PC-9 (cell line): ENCODE data around the gene TOX2. TPM values are rescaled to one million over a fixed set of nuclear protein-coding genes. Genes with fewer than 3 reads are reported as not detected.

Source experiments
- BruUV-seq: library from RNA; stranded (reverse); fragments of 400-500 nt; replicated peaks from 2 replicates; lab custom pipeline; 2021; lab: Mats Ljungman, UMichigan
- CTCF ChIA-PET: fragments of 300-600 bp; sonication (Branson Sonifier 250); formaldehyde crosslinking; loops from one replicate; lab custom pipeline; 2022; ENCODE audit warnings: antibody characterized with exemption; lab: Charles Lee
- POLR2A ChIA-PET: fragments of 300-600 bp; sonication (Branson Sonifier 250); formaldehyde crosslinking; loops from one replicate; lab custom pipeline; 2022; ENCODE audit warnings: antibody characterized with exemption; ENCODE audit not compliant: unreplicated experiment; lab: Charles Lee
- DNase-seq, 2 experiments: peaks; one replicate each; pipeline versions ENCODE4 v3.0.0 to v3.0.0-alpha.2; 2015 to 2022; ENCODE audit warnings: mixed read lengths in 1 of 2
- H2AFZ ChIP-seq: fragments of 200-600 bp; sonication (generic); 2 replicates; pipeline ENCODE4 v1.8.1; 2017; ENCODE audit warnings: antibody characterized with exemption
- H3F3A ChIP-seq: fragments of 200-600 bp; sonication (generic); 2 replicates; pipeline ENCODE4 v1.8.1; 2017; ENCODE audit warnings: antibody characterized with exemption, mild to moderate bottlenecking, low read depth; ENCODE audit not compliant: insufficient read depth
- H3K27ac ChIP-seq: fragments of 200-600 bp; sonication (generic); 2 replicates; pipeline ENCODE4 v1.6.1; 2016; ENCODE audit warnings: mixed run types
- H3K27me3 ChIP-seq: fragments of 200-600 bp; sonication (generic); 2 replicates; pipeline ENCODE4 v1.6.1; 2016; ENCODE audit warnings: low read depth, mixed run types; ENCODE audit not compliant: insufficient read depth
- H3K36me3 ChIP-seq: fragments of 200-600 bp; sonication (generic); 2 replicates; pipeline ENCODE4 v1.6.1; 2016; ENCODE audit warnings: low read depth, mixed run types
- H3K4me1 ChIP-seq: fragments of 200-600 bp; sonication (generic); replicated peaks from 2 replicates; pipeline ENCODE4 v1.6.1; 2016; ENCODE audit warnings: mixed run types; ENCODE audit not compliant: insufficient read depth
- H3K4me2 ChIP-seq: fragments of 200-600 bp; sonication (generic); 2 replicates; pipeline ENCODE4 v1.6.1; 2017; ENCODE audit warnings: mixed run types
- H3K4me3 ChIP-seq: fragments of 200-600 bp; sonication (generic); 2 replicates; pipeline ENCODE4 v1.6.1; 2016; ENCODE audit warnings: mixed run types
- H3K79me2 ChIP-seq: fragments of 200-600 bp; sonication (generic); 2 replicates; pipeline ENCODE4 v1.6.1; 2017; ENCODE audit warnings: low read depth, mixed run types
- H3K9me2 ChIP-seq: fragments of 200-600 bp; sonication (generic); 2 replicates; pipeline ENCODE4 v1.8.1; 2017; ENCODE audit warnings: mild to moderate bottlenecking; ENCODE audit not compliant: insufficient read depth
- H3K9me3 ChIP-seq: fragments of 200-600 bp; sonication (generic); 2 replicates; pipeline ENCODE4 v1.8.1; 2016; ENCODE audit warnings: low read depth; ENCODE audit not compliant: insufficient read depth
- H4K20me1 ChIP-seq: fragments of 200-600 bp; sonication (generic); 2 replicates; pipeline ENCODE4 v1.8.1; 2017; ENCODE audit not compliant: insufficient read depth
- CTCF ChIP-seq: fragments of 200-600 bp; sonication (generic); conservative IDR thresholded peaks from 2 replicates; pipeline ENCODE4 v1.6.1; 2017; ENCODE audit warnings: mixed run types, antibody characterized with exemption, mild to moderate bottlenecking, moderate library complexity
- EZH2 ChIP-seq: fragments of 200-600 bp; sonication (generic); IDR thresholded peaks from 2 replicates; pipeline ENCODE4 v1.8.0; 2017; ENCODE audit warnings: antibody characterized with exemption, low read depth
- intact Hi-C: fragments of 100-400 bp; cut with micrococcal nuclease; formaldehyde crosslinking; loops from one replicate; pipeline ENCODE4 v1.10.0; 2022; ENCODE audit not compliant: unreplicated experiment
- total RNA-seq: library from RNA; stranded (reverse); gene quantifications from 2 replicates; pipeline ENCODE4 v1.2.3, GENCODE V29; 2021

The TOX2 gene
- total RNA-seq, 1 experiment from 2014 or later: 30.1 TPM

- Histone ChIP-seq H3K4me3 (no peak overlapping the region), H3K27me3 (no peaks in the 10 kb centered on the region), H3K9me3 (no peaks in the 10 kb centered on the region), H3K4me1 (peaks cover 17% of the 10 kb centered on the region), H3K4me2 (no peak overlapping the region), H3K36me3 (no peaks in the 10 kb centered on the region), H2AFZ (no peak overlapping the region), H3F3A (peaks cover 17% of the 10 kb centered on the region; the same call in 1 of the 2 replicates), H3K9me2 (no peaks in the 10 kb centered on the region), H3K79me2 (no peaks in the 10 kb centered on the region), H3K27ac (no peak overlapping the region), H4K20me1 (no peaks in the 10 kb centered on the region)
- CTCF ChIA-PET: interaction anchor here (0.7 kb wide), 1 partner anchor 75 kb away, joined by 3 read pairs; no protein-coding TSS in a partner anchor
- TF ChIP-seq EZH2 (no peak), CTCF (no peak)
- DNase-seq: no peak
- BruUV-seq: no TSS peak
- intact Hi-C loops: loop anchor here (5.0 kb wide), 1 partner anchor 142 kb away; no protein-coding TSS in a partner anchor
- POLR2A ChIA-PET: interaction anchor here (0.5 kb wide), 1 partner anchor 99 kb away, joined by 9 read pairs; no protein-coding TSS in a partner anchor
Measured at GRCh38 chr20:44084439-44084838, 169.8 kb downstream of the TOX2 start.

GRCh38 chr20:44084891-44085290, 170.2 kb downstream of the TOX2 start:
- Histone ChIP-seq H3K36me3 (no peaks in the 10 kb centered on the region), H3K79me2 (no peaks in the 10 kb centered on the region), H4K20me1 (no peaks in the 10 kb centered on the region), H3K9me2 (no peaks in the 10 kb centered on the region), H3K4me1 (peaks cover 17% of the 10 kb centered on the region), H3K27me3 (no peaks in the 10 kb centered on the region), H2AFZ (no peak overlapping the region), H3K27ac (no peak overlapping the region), H3K9me3 (no peaks in the 10 kb centered on the region), H3F3A (peaks cover 17% of the 10 kb centered on the region; the same call in 1 of the 2 replicates), H3K4me2 (no peak overlapping the region), H3K4me3 (no peak overlapping the region)
- intact Hi-C loops: loop anchor here (5.0 kb wide), 1 partner anchor 143 kb away; no protein-coding TSS in a partner anchor
- no peak for DNase-seq
- ChIA-PET CTCF (no interaction called here), POLR2A (no interaction called here)
- no TSS peak for BruUV-seq
- TF ChIP-seq EZH2 (no peak), CTCF (no peak)

GRCh38 chr20:44085616-44086434, 171.2 kb downstream of the TOX2 start:
- Histone ChIP-seq H3K36me3 (no peaks in the 10 kb centered on the region), H3K79me2 (no peaks in the 10 kb centered on the region), H2AFZ (no peak overlapping the region), H3K27me3 (no peaks in the 10 kb centered on the region), H3K4me2 (no peak overlapping the region), H3F3A (peaks cover 17% of the 10 kb centered on the region; the same call in 1 of the 2 replicates), H3K27ac (no peak overlapping the region), H3K9me3 (no peaks in the 10 kb centered on the region), H3K4me1 (peaks cover 17% of the 10 kb centered on the region), H4K20me1 (no peaks in the 10 kb centered on the region), H3K9me2 (no peaks in the 10 kb centered on the region), H3K4me3 (no peak overlapping the region)
- TF ChIP-seq CTCF (no peak), EZH2 (no peak)
- DNase-seq: no peak
- BruUV-seq: no TSS peak
- POLR2A ChIA-PET: no interaction called here
- intact Hi-C loops: no loop called here
- CTCF ChIA-PET: no interaction called here
